HG02623 (cell line): ENCODE data around the gene MRPS18A.

Experiments
- ATAC-seq: cut with Tn5 transposase; IDR thresholded peaks from one replicate; pipeline ENCODE4 v1.9.1; 2021; ENCODE audit warnings: moderate library complexity; ENCODE audit not compliant: unreplicated experiment

Gene MRPS18A

GRCh38 chr6:43687437-43688347 lies at the start of gene MRPS18A:
Gene MRPS18A, minus strand, starts transcription at chr6:43687791. Its CDS starts 12 bp downstream, at chr6:43687779.
- ATAC-seq: peak; percentile 92

- no peak for ATAC-seq
Measured at GRCh38 chr6:43736844-43737243, 49.3 kb upstream of the MRPS18A start.

GRCh38 chr6:43736211-43736786 lies 48.7 kb upstream of the MRPS18A start:
- ATAC-seq: no peak

GRCh38 chr6:43735642-43736199 lies 48.1 kb upstream of the MRPS18A start:
- no peak for ATAC-seq

- no peak for ATAC-seq
Measured at GRCh38 chr6:43734294-43734665, 46.7 kb upstream of the MRPS18A start.

GRCh38 chr6:43733471-43734293 lies 46.1 kb upstream of the MRPS18A start:
- ATAC-seq: no peak

GRCh38 chr6:43730634-43731033 lies 43.0 kb upstream of the MRPS18A start:
- no peak for ATAC-seq

- no peak for ATAC-seq
Measured at GRCh38 chr6:43729537-43729936, 41.9 kb upstream of the MRPS18A start.

- no peak for ATAC-seq
Measured at GRCh38 chr6:43728586-43728985, 41.0 kb upstream of the MRPS18A start.

GRCh38 chr6:43727634-43728033 lies 40.0 kb upstream of the MRPS18A start:
- no peak for ATAC-seq

GRCh38 chr6:43725643-43726580 lies 38.3 kb upstream of the MRPS18A start:
- no peak for ATAC-seq

- no peak for ATAC-seq
Measured at GRCh38 chr6:43724914-43725642, 37.5 kb upstream of the MRPS18A start.

GRCh38 chr6:43724354-43724753 lies 36.8 kb upstream of the MRPS18A start:
- ATAC-seq: no peak

- peak; percentile 59 for ATAC-seq
Measured at GRCh38 chr6:43723737-43724295, 36.2 kb upstream of the MRPS18A start.

- no peak for ATAC-seq
Measured at GRCh38 chr6:43722920-43723545, 35.4 kb upstream of the MRPS18A start.

- no peak for ATAC-seq
Measured at GRCh38 chr6:43720999-43721398, 33.4 kb upstream of the MRPS18A start.

GRCh38 chr6:43719511-43719910 lies 31.9 kb upstream of the MRPS18A start:
- no peak for ATAC-seq

GRCh38 chr6:43718387-43719105 lies 31.0 kb upstream of the MRPS18A start:
- ATAC-seq: no peak
